ENCODE results near the gene KCNN2. TPM values are rescaled to one million over a fixed set of nuclear protein-coding genes. Genes with fewer than 3 reads are reported as not detected.

KCNN2 gene
- total and polyA plus RNA-seq, 3 experiments from 2014 or later: not detected

DNA sequence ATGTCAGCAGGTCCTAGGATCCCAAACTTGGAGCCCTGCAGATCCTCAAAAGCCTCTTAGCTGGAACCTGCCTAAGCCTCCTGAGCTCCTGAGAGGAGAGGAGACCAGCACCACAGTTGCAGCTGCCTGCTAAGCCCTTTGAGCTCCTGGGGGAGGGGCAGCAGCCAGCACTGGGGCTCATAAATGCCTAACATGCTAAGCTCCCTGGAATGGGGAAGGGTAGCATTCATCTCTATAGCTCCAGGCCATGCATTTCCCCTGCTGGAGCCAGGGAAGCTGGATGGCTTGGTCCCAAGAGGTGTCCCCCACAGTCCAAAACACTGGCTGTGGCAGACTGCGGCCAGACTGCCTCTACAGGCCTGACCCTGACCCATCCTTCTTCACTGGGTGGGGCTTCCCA lies 182.7 kb downstream of the KCNN2 start:
- Mint-ChIP-seq H3K9me3 (peaks cover 5 to 19% (median 7%) of the 10 kb centered on the region in 5 donors), H3K4me1 (no peaks in the 10 kb centered on the region), H3K27me3 (peaks cover 0 to 1% of the 10 kb centered on the region in 2 donors), H3K4me3 (no peak overlapping the region), H3K27ac (no peak overlapping the region), H3K36me3 (no peaks in the 10 kb centered on the region)
- CTCF ChIA-PET: no interaction called here
- no peaks in the 10 kb centered on the region for H3K36me3 ChIP-seq (ENCODE audit: insufficient read depth, low read length)
- no peak for DNase-seq
- no peaks in the 10 kb centered on the region for H3K4me1 ChIP-seq (ENCODE audit: insufficient read depth, low read length)
- no peaks in the 10 kb centered on the region for H3K27me3 ChIP-seq (ENCODE audit: insufficient read depth, low read length, poor library complexity, severe bottlenecking)
- POLR2A ChIA-PET: no interaction called here
- H3K4me3 ChIP-seq (ENCODE audit: low read length): no peak overlapping the region
- H3K27ac ChIP-seq (ENCODE audit: low read depth, low read length): no peak overlapping the region
- no peaks in the 10 kb centered on the region for H3K9me3 ChIP-seq (ENCODE audit: low read length)

Data from CD8-positive, alpha-beta memory T cell (primary cell).